ENCODE results near the gene TNS1. TPM values are rescaled to one million over a fixed set of nuclear protein-coding genes. Genes with fewer than 3 reads are reported as not detected.

TNS1 gene
- total and polyA plus RNA-seq, 9 of the 15 experiments (the other 6 are each of a cell fraction or from before 2014, with no cell fraction given), result 0.13 to 2.7 (median 0.77) TPM

DNA sequence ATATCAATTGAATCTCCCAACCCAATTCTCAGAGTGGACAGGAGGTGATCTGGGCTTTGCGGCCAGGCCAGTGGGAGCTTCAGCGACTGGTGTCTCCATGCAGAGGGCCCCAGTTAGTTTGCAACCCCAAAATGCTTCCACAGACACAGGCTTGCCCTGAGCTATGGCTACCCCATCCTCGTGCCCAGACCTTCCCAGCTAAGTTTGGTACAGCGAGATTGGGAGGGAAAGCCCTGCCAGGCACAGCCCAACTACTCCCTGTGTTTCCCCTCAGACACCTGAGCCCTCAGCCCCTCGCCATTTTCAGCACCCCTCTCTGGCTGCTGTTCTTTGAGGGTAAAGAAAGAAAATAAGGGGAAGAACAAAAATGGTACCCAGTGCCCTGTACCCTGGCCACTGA lies 142.9 kb downstream of the TNS1 start (continued):
- TF ChIP-seq, protein P1, sequence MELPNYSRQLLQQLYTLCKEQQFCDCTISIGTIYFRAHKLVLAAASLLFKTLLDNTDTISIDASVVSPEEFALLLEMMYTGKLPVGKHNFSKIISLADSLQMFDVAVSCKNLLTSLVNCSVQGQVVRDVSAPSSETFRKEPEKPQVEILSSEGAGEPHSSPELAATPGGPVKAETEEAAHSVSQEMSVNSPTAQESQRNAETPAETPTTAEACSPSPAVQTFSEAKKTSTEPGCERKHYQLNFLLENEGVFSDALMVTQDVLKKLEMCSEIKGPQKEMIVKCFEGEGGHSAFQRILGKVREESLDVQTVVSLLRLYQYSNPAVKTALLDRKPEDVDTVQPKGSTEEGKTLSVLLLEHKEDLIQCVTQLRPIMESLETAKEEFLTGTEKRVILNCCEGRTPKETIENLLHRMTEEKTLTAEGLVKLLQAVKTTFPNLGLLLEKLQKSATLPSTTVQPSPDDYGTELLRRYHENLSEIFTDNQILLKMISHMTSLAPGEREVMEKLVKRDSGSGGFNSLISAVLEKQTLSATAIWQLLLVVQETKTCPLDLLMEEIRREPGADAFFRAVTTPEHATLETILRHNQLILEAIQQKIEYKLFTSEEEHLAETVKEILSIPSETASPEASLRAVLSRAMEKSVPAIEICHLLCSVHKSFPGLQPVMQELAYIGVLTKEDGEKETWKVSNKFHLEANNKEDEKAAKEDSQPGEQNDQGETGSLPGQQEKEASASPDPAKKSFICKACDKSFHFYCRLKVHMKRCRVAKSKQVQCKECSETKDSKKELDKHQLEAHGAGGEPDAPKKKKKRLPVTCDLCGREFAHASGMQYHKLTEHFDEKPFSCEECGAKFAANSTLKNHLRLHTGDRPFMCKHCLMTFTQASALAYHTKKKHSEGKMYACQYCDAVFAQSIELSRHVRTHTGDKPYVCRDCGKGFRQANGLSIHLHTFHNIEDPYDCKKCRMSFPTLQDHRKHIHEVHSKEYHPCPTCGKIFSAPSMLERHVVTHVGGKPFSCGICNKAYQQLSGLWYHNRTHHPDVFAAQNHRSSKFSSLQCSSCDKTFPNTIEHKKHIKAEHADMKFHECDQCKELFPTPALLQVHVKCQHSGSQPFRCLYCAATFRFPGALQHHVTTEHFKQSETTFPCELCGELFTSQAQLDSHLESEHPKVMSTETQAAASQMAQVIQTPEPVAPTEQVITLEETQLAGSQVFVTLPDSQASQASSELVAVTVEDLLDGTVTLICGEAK (IDR thresholded peaks at IDR 0.05), result no peak
- TF ChIP-seq, protein P1 (CRISPR knock-in tag; IDR thresholded peaks at IDR 0.05), result no peak

Measured in K562 (cell line).